GM12878 (cell line): ENCODE results near the gene TRIM8. TPM values are rescaled to one million over a fixed set of nuclear protein-coding genes. Genes with fewer than 3 reads are reported as not detected.

Source experiments
- ATAC-seq: fragments of 200-7000 bp; cut with Tn5 transposase; 3 replicates; pipeline ENCODE4 v1.9.1; 2020; ENCODE audit warnings: mild to moderate bottlenecking, moderate library complexity
- BruUV-seq: library from RNA; stranded (reverse); fragments of 400-500 nt; replicated peaks from 2 replicates; lab custom pipeline; 2021; lab: Mats Ljungman, UMichigan
- CTCF ChIA-PET: fragments of 300-600 bp; sonication (Branson Sonifier 250); formaldehyde crosslinking; extraction: SDS; loops from one replicate; lab custom pipeline; 2021; ENCODE audit warnings: inconsistent platforms; lab: Yijun Ruan, JAX
- POLR2A ChIA-PET: fragments of 350-600 bp; formaldehyde crosslinking; extraction: SDS; loops from one replicate; lab custom pipeline; 2021; ENCODE audit warnings: inconsistent platforms; lab: Charles Lee
- RAD21 ChIA-PET: fragments of 300-600 bp; sonication (Branson Sonifier 250); formaldehyde crosslinking; loops from one replicate; lab custom pipeline; 2023; ENCODE audit warnings: antibody characterized with exemption; ENCODE audit not compliant: unreplicated experiment; lab: Charles Lee
- SMC1A ChIA-PET: fragments of 300-600 bp; sonication (Branson Sonifier 250); formaldehyde crosslinking; loops from one replicate; lab custom pipeline; 2023; ENCODE audit not compliant: unreplicated experiment, uncharacterized antibody; lab: Charles Lee
- DNase-seq: peaks from one replicate; pipeline ENCODE4 v3.0.0-alpha.2; 2011; ENCODE audit warnings: low read depth, low spot score
- FAIRE-seq: peaks from 3 replicates; lab custom pipeline; 2011; peaks lifted over from hg19 to GRCh38; lab: Jason Lieb, UNC
- H2AFZ ChIP-seq: 2 replicates; pipeline ENCODE4 v1.6.0; 2011; ENCODE audit warnings: low read depth, low read length, control low read depth; ENCODE audit not compliant: control insufficient read depth
- H3K27ac ChIP-seq: 2 replicates; pipeline ENCODE4 v1.5.1; 2011; ENCODE audit warnings: control low read depth; ENCODE audit not compliant: control insufficient read depth, insufficient read depth
- H3K27me3 ChIP-seq, 2 experiments: replicated peaks in 1 of 2; 2 replicates each; pipeline versions ENCODE4 v1.6.0 to v1.6.1; 2011; ENCODE audit warnings: low read length in 1 of 2; ENCODE audit not compliant: control insufficient read depth in 2 of 2, insufficient read depth in 2 of 2
- H3K36me3 ChIP-seq, 2 experiments: 2 replicates each; pipeline ENCODE4 v1.5.1; 2011; ENCODE audit warnings: low read length in 1 of 2; ENCODE audit not compliant: control insufficient read depth in 2 of 2, insufficient read depth in 2 of 2
- H3K4me1 ChIP-seq: 2 replicates; pipeline ENCODE4 v1.6.1; 2011; ENCODE audit warnings: mild to moderate bottlenecking, low read length, moderate library complexity, mixed read lengths; ENCODE audit not compliant: control insufficient read depth, insufficient read depth
- H3K4me2 ChIP-seq: 2 replicates; pipeline ENCODE4 v1.6.0; 2011; ENCODE audit warnings: control low read depth; ENCODE audit not compliant: control insufficient read depth, insufficient read depth
- H3K4me3 ChIP-seq: fragments of 200-600 bp; sonication (generic); 2 replicates; pipeline ENCODE4 v1.5.1; 2016
- H3K79me2 ChIP-seq: 2 replicates; pipeline ENCODE4 v1.6.0; 2011; ENCODE audit warnings: low read length; ENCODE audit not compliant: control insufficient read depth, insufficient read depth
- H3K9ac ChIP-seq: 2 replicates; pipeline ENCODE4 v1.8.0; 2011; ENCODE audit warnings: low read length, control low read depth, mixed read lengths; ENCODE audit not compliant: control insufficient read depth, insufficient read depth
- H3K9me3 ChIP-seq: replicated peaks from 3 replicates; pipeline ENCODE4 v1.5.1; 2011; ENCODE audit warnings: mild to moderate bottlenecking, low read length; ENCODE audit not compliant: control insufficient read depth, insufficient read depth
- H4K20me1 ChIP-seq: 2 replicates; pipeline ENCODE4 v1.6.0; 2011; ENCODE audit not compliant: control insufficient read depth, insufficient read depth
- DPF2 ChIP-seq: fragments of 450-650 bp; IDR thresholded peaks from 2 replicates; pipeline ENCODE4 v1.6.1; 2017; ENCODE audit warnings: mild to moderate bottlenecking
- MEF2B ChIP-seq: fragments of 450-650 bp; IDR thresholded peaks from 2 replicates; pipeline ENCODE4 v1.6.1; 2018; ENCODE audit warnings: mild to moderate bottlenecking, moderate library complexity; ENCODE audit not compliant: partially characterized antibody, poor library complexity, severe bottlenecking
- SIX5 ChIP-seq: IDR thresholded peaks from 2 replicates; pipeline ENCODE4 v1.6.1; 2011; ENCODE audit warnings: mild to moderate bottlenecking, low read depth, low read length, moderate library complexity; ENCODE audit not compliant: severe bottlenecking
- SRF ChIP-seq, 2 experiments: IDR thresholded peaks; 2 replicates each; pipeline ENCODE4 v1.6.1; 2011; ENCODE audit warnings: low read depth in 2 of 2, low read length in 2 of 2, mild to moderate bottlenecking in 1 of 2, moderate library complexity in 1 of 2
- SUPT20H ChIP-seq: IDR thresholded peaks from 2 replicates; pipeline ENCODE4 v1.6.1; 2011; ENCODE audit warnings: low read depth, mild to moderate bottlenecking, low read length, moderate library complexity, borderline replicate concordance; ENCODE audit not compliant: control insufficient read depth
- WGBS: methylation state at CpG from one replicate; pipeline ENCODE4 v1.1.6; 2016; ENCODE audit warnings: low lambda C conversion rate; ENCODE audit not compliant: insufficient replicate concordance, insufficient coverage; ENCODE audit errors: missing lambda C conversion rate; 5-methylcytosine and 5-hydroxymethylcytosine counted together
- in situ Hi-C: fragments of 300-500 bp; cut with MboI; formaldehyde crosslinking; loops from 9 replicates; pipeline ENCODE4 v1.14.3; 2018; ENCODE audit warnings: mixed read lengths
- intact Hi-C: fragments of 100-400 bp; cut with micrococcal nuclease; formaldehyde crosslinking; loops from one replicate; pipeline ENCODE4 v1.14.2; 2022; ENCODE audit not compliant: unreplicated experiment
- polyA plus RNA-seq, 11 experiments: library from polyadenylated mRNA; depleted of rRNA in 4 of 11; unstranded in 6 of 11; stranded (reverse) in 5 of 11; fragments of >200 nt; fragmentation: Nextera tagmentation in 4 of 11; fragmentation: Illumina TruSeq in 1 of 11; extraction: Ambion mirVana in 4 of 11; extraction: Trizol in 1 of 11; gene quantifications; 1 replicate in 1 of 11; 2 replicates in 10 of 11; pipeline versions ENCODE4 v1.2.1 to v1.2.3, GENCODE V29; 2011 to 2016; ENCODE audit warnings: inconsistent platforms in 2 of 11, missing spikeins in 2 of 11, low read depth in 1 of 11
- total RNA-seq, 4 experiments: library from RNA; depleted of rRNA in 3 of 4; stranded (reverse); fragments of >200 nt in 3 of 4; fragmentation: Illumina TruSeq in 1 of 4; extraction: Trizol in 1 of 4; gene quantifications; 2 replicates each; pipeline versions ENCODE4 v1.2.1 to v1.2.3, GENCODE V29; 2013 to 2021
- TF ChIP-seq, protein P1 (sequence below): IDR thresholded peaks from 2 replicates; pipeline ENCODE4 v1.6.1; 2011; ENCODE audit warnings: low read depth, low read length, improper control_type of control experiment, borderline replicate concordance
- TF ChIP-seq, protein P2 (sequence below): IDR thresholded peaks from 2 replicates; pipeline ENCODE4 v1.6.1; 2012; ENCODE audit warnings: low read length, inconsistent platforms
- TF ChIP-seq, protein P3 (sequence below): fragments of 450-650 bp; IDR thresholded peaks from 2 replicates; pipeline ENCODE4 v1.6.1; 2014; ENCODE audit warnings: mild to moderate bottlenecking
- TF ChIP-seq, protein P4 (sequence below): fragments of 450-650 bp; formaldehyde crosslinking; IDR thresholded peaks from 2 replicates; pipeline ENCODE4 v1.5.0; 2022; ENCODE audit warnings: mild to moderate bottlenecking, missing genetic modification characterization
- TF ChIP-seq, protein P5 (sequence below): fragments of 450-650 bp; formaldehyde crosslinking; IDR thresholded peaks from 2 replicates; pipeline ENCODE4 v1.4.0; 2020; ENCODE audit warnings: mild to moderate bottlenecking, moderate library complexity

The TRIM8 gene
- total and polyA plus RNA-seq, 10 of the 15 experiments (the other 5 are each of a cell fraction or from before 2014, with no cell fraction given), result 7.9 to 53.2 (median 24.6) TPM

DNA sequence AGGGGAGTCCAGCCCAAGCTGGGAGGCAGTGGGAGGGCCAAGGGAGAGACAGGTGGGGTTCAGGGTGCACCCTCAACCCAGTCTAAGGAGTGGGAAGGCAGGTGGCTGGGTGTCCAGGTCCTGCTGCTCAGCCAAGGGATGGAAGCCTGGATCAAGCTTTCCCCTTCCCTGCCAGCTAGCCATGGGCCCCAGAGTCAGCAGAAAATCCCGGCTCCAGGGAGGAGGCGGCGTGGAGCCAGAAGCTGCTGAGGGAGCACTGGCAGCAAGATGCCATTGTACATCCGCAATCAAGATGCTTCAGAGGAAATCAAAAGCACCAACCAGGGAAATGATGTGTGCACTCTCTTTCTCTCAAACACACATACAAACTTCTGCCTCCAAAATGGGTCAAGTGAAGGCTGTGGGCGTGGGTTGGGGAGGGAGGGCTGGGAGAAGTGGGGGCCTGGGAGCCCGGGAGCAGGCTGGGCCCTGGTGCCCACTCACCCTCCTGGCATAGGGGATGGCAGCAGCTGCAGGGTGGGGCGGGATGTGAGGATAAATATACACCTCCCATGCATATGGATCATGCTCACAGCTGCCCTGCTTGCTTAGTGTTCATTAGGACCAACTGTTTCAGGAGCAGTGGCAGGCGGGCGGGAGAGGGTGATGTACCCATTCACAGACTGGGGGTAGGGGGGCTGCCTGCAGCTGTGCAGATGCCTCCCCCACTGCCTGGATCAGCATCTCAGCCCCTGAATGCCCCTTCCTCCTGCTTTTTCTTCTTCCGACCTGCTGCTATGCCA, 24.2 kb downstream of the TRIM8 start:
- ChIA-PET SMC1A (interaction anchor here (1.6 to 1.7 kb wide), 2 partner anchors 10 to 45 kb away, joined by 5 to 6 read pairs; partner anchors contain the start of gene ARL3), RAD21 (interaction anchor here (1.1 to 1.7 kb wide), 3 partner anchors 22 to 33 kb away, joined by 3 to 7 read pairs (median 5); partner anchors contain the start of gene TRIM8), CTCF (interaction anchor here (2.0 to 3.1 kb wide), 4 partner anchors 10 to 60 kb away, joined by 8 to 18 read pairs (median 10); partner anchors contain the start of gene TRIM8), POLR2A (interaction anchor here (0.5 to 2.1 kb wide), 3 partner anchors 8 to 576 kb away, joined by 3 to 8 read pairs (median 3); no protein-coding TSS in a partner anchor)
- H3K9ac ChIP-seq, result no peak overlapping the region
- intact Hi-C loops, result no loop called here
- H3K4me2 ChIP-seq, result no peak overlapping the region
- H3K4me3 ChIP-seq, result no peak overlapping the region
- 60% methylated on average over 10 of the region's 10 CpGs for WGBS
- no peaks in the 10 kb centered on the region for H3K79me2 ChIP-seq
- no TSS peak for BruUV-seq
- DNase-seq (no peak), ATAC-seq (no peak), FAIRE-seq (no peak)
- no peak overlapping the region for H2AFZ ChIP-seq
- H3K27ac ChIP-seq, result no peak overlapping the region
- H3K4me1 ChIP-seq, result no peaks in the 10 kb centered on the region
- no peaks in the 10 kb centered on the region for H3K36me3 ChIP-seq
- no peaks in the 10 kb centered on the region for H4K20me1 ChIP-seq
- H3K9me3 ChIP-seq, result no peaks in the 10 kb centered on the region
- H3K27me3 ChIP-seq, result no peaks in the 10 kb centered on the region
- in situ Hi-C loops, result no loop called here
- TF ChIP-seq, protein P1, sequence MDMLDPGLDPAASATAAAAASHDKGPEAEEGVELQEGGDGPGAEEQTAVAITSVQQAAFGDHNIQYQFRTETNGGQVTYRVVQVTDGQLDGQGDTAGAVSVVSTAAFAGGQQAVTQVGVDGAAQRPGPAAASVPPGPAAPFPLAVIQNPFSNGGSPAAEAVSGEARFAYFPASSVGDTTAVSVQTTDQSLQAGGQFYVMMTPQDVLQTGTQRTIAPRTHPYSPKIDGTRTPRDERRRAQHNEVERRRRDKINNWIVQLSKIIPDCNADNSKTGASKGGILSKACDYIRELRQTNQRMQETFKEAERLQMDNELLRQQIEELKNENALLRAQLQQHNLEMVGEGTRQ, result no peak
- no peak for TF ChIP-seq SIX5
- TF ChIP-seq DPF2, result no peak
- TF ChIP-seq, protein P2, sequence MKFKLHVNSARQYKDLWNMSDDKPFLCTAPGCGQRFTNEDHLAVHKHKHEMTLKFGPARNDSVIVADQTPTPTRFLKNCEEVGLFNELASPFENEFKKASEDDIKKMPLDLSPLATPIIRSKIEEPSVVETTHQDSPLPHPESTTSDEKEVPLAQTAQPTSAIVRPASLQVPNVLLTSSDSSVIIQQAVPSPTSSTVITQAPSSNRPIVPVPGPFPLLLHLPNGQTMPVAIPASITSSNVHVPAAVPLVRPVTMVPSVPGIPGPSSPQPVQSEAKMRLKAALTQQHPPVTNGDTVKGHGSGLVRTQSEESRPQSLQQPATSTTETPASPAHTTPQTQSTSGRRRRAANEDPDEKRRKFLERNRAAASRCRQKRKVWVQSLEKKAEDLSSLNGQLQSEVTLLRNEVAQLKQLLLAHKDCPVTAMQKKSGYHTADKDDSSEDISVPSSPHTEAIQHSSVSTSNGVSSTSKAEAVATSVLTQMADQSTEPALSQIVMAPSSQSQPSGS, result no peak
- no peak for TF ChIP-seq SUPT20H
- TF ChIP-seq, protein P3, sequence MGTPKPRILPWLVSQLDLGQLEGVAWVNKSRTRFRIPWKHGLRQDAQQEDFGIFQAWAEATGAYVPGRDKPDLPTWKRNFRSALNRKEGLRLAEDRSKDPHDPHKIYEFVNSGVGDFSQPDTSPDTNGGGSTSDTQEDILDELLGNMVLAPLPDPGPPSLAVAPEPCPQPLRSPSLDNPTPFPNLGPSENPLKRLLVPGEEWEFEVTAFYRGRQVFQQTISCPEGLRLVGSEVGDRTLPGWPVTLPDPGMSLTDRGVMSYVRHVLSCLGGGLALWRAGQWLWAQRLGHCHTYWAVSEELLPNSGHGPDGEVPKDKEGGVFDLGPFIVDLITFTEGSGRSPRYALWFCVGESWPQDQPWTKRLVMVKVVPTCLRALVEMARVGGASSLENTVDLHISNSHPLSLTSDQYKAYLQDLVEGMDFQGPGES, result no peak
- TF ChIP-seq SRF (IDR thresholded peaks at IDR 0.05; ENCODE audit: low read depth in 2 of 2, low read length in 2 of 2), result no peak
- TF ChIP-seq, protein P4, sequence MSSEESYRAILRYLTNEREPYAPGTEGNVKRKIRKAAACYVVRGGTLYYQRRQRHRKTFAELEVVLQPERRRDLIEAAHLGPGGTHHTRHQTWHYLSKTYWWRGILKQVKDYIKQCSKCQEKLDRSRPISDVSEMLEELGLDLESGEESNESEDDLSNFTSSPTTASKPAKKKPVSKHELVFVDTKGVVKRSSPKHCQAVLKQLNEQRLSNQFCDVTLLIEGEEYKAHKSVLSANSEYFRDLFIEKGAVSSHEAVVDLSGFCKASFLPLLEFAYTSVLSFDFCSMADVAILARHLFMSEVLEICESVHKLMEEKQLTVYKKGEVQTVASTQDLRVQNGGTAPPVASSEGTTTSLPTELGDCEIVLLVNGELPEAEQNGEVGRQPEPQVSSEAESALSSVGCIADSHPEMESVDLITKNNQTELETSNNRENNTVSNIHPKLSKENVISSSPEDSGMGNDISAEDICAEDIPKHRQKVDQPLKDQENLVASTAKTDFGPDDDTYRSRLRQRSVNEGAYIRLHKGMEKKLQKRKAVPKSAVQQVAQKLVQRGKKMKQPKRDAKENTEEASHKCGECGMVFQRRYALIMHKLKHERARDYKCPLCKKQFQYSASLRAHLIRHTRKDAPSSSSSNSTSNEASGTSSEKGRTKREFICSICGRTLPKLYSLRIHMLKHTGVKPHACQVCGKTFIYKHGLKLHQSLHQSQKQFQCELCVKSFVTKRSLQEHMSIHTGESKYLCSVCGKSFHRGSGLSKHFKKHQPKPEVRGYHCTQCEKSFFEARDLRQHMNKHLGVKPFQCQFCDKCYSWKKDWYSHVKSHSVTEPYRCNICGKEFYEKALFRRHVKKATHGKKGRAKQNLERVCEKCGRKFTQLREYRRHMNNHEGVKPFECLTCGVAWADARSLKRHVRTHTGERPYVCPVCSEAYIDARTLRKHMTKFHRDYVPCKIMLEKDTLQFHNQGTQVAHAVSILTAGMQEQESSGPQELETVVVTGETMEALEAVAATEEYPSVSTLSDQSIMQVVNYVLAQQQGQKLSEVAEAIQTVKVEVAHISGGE, result no peak
- TF ChIP-seq MEF2B, result no peak
- TF ChIP-seq, protein P5, sequence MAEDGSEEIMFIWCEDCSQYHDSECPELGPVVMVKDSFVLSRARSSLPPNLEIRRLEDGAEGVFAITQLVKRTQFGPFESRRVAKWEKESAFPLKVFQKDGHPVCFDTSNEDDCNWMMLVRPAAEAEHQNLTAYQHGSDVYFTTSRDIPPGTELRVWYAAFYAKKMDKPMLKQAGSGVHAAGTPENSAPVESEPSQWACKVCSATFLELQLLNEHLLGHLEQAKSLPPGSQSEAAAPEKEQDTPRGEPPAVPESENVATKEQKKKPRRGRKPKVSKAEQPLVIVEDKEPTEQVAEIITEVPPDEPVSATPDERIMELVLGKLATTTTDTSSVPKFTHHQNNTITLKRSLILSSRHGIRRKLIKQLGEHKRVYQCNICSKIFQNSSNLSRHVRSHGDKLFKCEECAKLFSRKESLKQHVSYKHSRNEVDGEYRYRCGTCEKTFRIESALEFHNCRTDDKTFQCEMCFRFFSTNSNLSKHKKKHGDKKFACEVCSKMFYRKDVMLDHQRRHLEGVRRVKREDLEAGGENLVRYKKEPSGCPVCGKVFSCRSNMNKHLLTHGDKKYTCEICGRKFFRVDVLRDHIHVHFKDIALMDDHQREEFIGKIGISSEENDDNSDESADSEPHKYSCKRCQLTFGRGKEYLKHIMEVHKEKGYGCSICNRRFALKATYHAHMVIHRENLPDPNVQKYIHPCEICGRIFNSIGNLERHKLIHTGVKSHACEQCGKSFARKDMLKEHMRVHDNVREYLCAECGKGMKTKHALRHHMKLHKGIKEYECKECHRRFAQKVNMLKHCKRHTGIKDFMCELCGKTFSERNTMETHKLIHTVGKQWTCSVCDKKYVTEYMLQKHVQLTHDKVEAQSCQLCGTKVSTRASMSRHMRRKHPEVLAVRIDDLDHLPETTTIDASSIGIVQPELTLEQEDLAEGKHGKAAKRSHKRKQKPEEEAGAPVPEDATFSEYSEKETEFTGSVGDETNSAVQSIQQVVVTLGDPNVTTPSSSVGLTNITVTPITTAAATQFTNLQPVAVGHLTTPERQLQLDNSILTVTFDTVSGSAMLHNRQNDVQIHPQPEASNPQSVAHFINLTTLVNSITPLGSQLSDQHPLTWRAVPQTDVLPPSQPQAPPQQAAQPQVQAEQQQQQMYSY (CRISPR knock-in tag), result no peak
